Spleen (tissue), 11 donors: Measurements from ENCODE around the gene CROCC. TPM values are rescaled to one million over a fixed set of nuclear protein-coding genes. Genes with fewer than 3 reads are reported as not detected.

Experiments used
- DNase-seq: peaks from one replicate; pipeline ENCODE4 v3.0.0-alpha.2; 2020
- H3K27ac ChIP-seq, 8 donors: fragments of 200-600 bp; sonication (generic) in 7 of 8; 1 replicate in 4 of 8; 2 replicates in 4 of 8; pipeline versions ENCODE4 v1.5.0 to v1.8.0; 2016 to 2021; ENCODE audit warnings: inconsistent platforms in 4 of 8, mild to moderate bottlenecking in 4 of 8, moderate library complexity in 1 of 8
- H3K27me3 ChIP-seq, 7 donors: fragments of 200-600 bp; sonication (generic) in 6 of 7; replicated peaks in 1 of 7; 1 replicate in 4 of 7; 2 replicates in 3 of 7; pipeline versions ENCODE4 v1.5.0 to v1.8.0; 2016 to 2021; ENCODE audit warnings: inconsistent platforms in 3 of 7, mild to moderate bottlenecking in 1 of 7
- H3K36me3 ChIP-seq, 6 donors: fragments of 200-600 bp; sonication (generic) in 5 of 6; 1 replicate in 4 of 6; 2 replicates in 2 of 6; pipeline versions ENCODE4 v1.5.0 to v1.8.0; 2016 to 2021; ENCODE audit warnings: inconsistent platforms in 2 of 6
- H3K4me1 ChIP-seq, 6 donors: fragments of 200-600 bp; sonication (generic) in 5 of 6; 1 replicate in 3 of 6; 2 replicates in 3 of 6; pipeline versions ENCODE4 v1.5.0 to v1.8.0; 2016 to 2021; ENCODE audit warnings: inconsistent platforms in 3 of 6
- H3K4me3 ChIP-seq, 8 donors: fragments of 200-600 bp; sonication (generic) in 7 of 8; 1 replicate in 4 of 8; 2 replicates in 4 of 8; pipeline versions ENCODE4 v1.5.0 to v1.8.0; 2016 to 2021; ENCODE audit warnings: inconsistent platforms in 4 of 8, mild to moderate bottlenecking in 4 of 8, moderate library complexity in 2 of 8
- H3K9me3 ChIP-seq, 8 donors: fragments of 200-600 bp; sonication (generic) in 7 of 8; 1 replicate in 4 of 8; 2 replicates in 4 of 8; pipeline versions ENCODE4 v1.5.0 to v1.8.0; 2016 to 2021; ENCODE audit warnings: inconsistent platforms in 4 of 8
- CTCF ChIP-seq, 11 experiments: fragments of 200-600 bp in 7 of 11; fragments of 450-650 bp in 4 of 11; sonication (generic) in 4 of 11; IDR thresholded peaks in 8 of 11; conservative IDR thresholded peaks in 3 of 11; 1 replicate in 7 of 11; 2 replicates in 4 of 11; pipeline versions ENCODE4 v1.4.0 to v1.8.0; 2016 to 2021; ENCODE audit warnings: antibody characterized with exemption in 11 of 11, inconsistent platforms in 4 of 11, mild to moderate bottlenecking in 1 of 11
- POLR2A ChIP-seq, 3 donors: fragments of 450-650 bp; IDR thresholded peaks; one replicate each; pipeline ENCODE4 v1.5.1; 2017; ENCODE audit warnings: antibody characterized with exemption in 3 of 3, mild to moderate bottlenecking in 1 of 3
- POLR2AphosphoS5 ChIP-seq, 3 donors: sonication (generic); formaldehyde crosslinking; IDR thresholded peaks; one replicate each; pipeline ENCODE4 v1.5.1; 2017; ENCODE audit warnings: antibody characterized with exemption in 3 of 3
- WGBS, 5 donors: extraction: QIAGEN DNeasy Blood & Tissue Kit in 3 of 5; methylation state at CpG; one replicate each; pipeline versions ENCODE4 v1.1.5 to v1.1.7; 2013 to 2018; 5-methylcytosine and 5-hydroxymethylcytosine counted together
- intact Hi-C: fragments of 100-400 bp; cut with DNase I; formaldehyde crosslinking; loops from one replicate; pipeline ENCODE4 v1.15.0; 2023; ENCODE audit warnings: low total_unique reads
- polyA plus RNA-seq, 3 donors: library from polyadenylated mRNA; stranded (reverse); fragments of 200-250 nt; gene quantifications; one replicate each; pipeline ENCODE4 v1.2.1, GENCODE V29; 2013
- total RNA-seq, 7 donors: library from RNA; depleted of rRNA in 3 of 7; stranded (reverse); fragments of >200 nt in 3 of 7; fragmentation: NEBNext Ultra II Directional in 4 of 7; extraction: Animal tissue kit (Norgen Biotek cat#: 25700) in 4 of 7; gene quantifications; one replicate each; pipeline versions ENCODE4 v1.1.0 to v1.2.1, GENCODE V29; 2016 to 2021
- donor health status: healthy with polysubstance abuse.
- donor health status: DM: no; HTN: no; CAD: no; lungs with moderate emphysema.
- donor health status: DM: no; HTN: no; CAD: no.
- donor health status: Bipolar disorder and iron deficiency.
- donor health status: healthy.
- donor health status: DM: no; HTN: no; CAD: no.
- donor health status: DM: yes; HTN: yes; CAD: no.

Gene CROCC
- total and polyA plus RNA-seq, 10 donors: 14.5 to 55.4 (median 30.7) TPM

GRCh38 chr1:16971341-16972188 is 49.8 kb downstream of the CROCC start:
- H3K27ac ChIP-seq: no peak overlapping the region

GRCh38 chr1:16972189-16972895 is 50.6 kb downstream of the CROCC start:
- Histone ChIP-seq H3K27ac (no peak overlapping the region), H3K4me1 (no peaks in the 10 kb centered on the region), H3K36me3 (peaks cover 0 to 42% (median 11%) of the 10 kb centered on the region in 6 donors), H3K9me3 (no peaks in the 10 kb centered on the region), H3K27me3 (no peaks in the 10 kb centered on the region), H3K4me3 (no peak overlapping the region)
- no peak for DNase-seq
- 80 to 85% (median 84%) methylated on average over 11 of the region's 11 CpGs for WGBS, 5 donors
- intact Hi-C loops: no loop called here
- no peak for TF ChIP-seq POLR2A (IDR thresholded peaks at IDR 0.05)
- TF ChIP-seq POLR2AphosphoS5 (IDR thresholded peaks at IDR 0.05): no peak
- TF ChIP-seq CTCF (IDR thresholded peaks at IDR 0.05 in 8 of 11, conservative IDR thresholded peaks at IDR 0.05 in 3 of 11): no peak

More at GRCh38 chr1:16971341-16972188, 49.8 kb downstream of the CROCC start:
- DNase-seq: no peak
- intact Hi-C loops: no loop called here
- no peak overlapping the region for H3K4me3 ChIP-seq
- TF ChIP-seq POLR2A (IDR thresholded peaks at IDR 0.05): no peak
- no peak for TF ChIP-seq POLR2AphosphoS5 (IDR thresholded peaks at IDR 0.05)
- no peak for TF ChIP-seq CTCF (IDR thresholded peaks at IDR 0.05 in 8 of 11, conservative IDR thresholded peaks at IDR 0.05 in 3 of 11)
- no peaks in the 10 kb centered on the region for H3K27me3 ChIP-seq
- no peaks in the 10 kb centered on the region for H3K9me3 ChIP-seq
- peaks cover 0 to 50% (median 12%) of the 10 kb centered on the region in 6 donors for H3K36me3 ChIP-seq
- 84 to 88% (median 87%) methylated on average over 22 to 28 of the region's 28 CpGs for WGBS, 5 donors
- no peaks in the 10 kb centered on the region for H3K4me1 ChIP-seq

GRCh38 chr1:16973215-16973614 is 51.5 kb downstream of the CROCC start:
- Histone ChIP-seq H3K27ac (no peak overlapping the region), H3K36me3 (peaks cover 0 to 33% (median 8%) of the 10 kb centered on the region in 6 donors), H3K9me3 (no peaks in the 10 kb centered on the region), H3K4me1 (no peaks in the 10 kb centered on the region), H3K4me3 (no peak overlapping the region), H3K27me3 (no peaks in the 10 kb centered on the region)
- intact Hi-C loops: no loop called here
- no peak for DNase-seq
- 71 to 92% (median 87%) methylated on average over 6 to 9 of the region's 9 CpGs for WGBS, 5 donors
- TF ChIP-seq POLR2A (IDR thresholded peaks at IDR 0.05) (no peak), POLR2AphosphoS5 (IDR thresholded peaks at IDR 0.05) (no peak), CTCF (IDR thresholded peaks at IDR 0.05 in 8 of 11, conservative IDR thresholded peaks at IDR 0.05 in 3 of 11) (no peak)

GRCh38 chr1:16975211-16975610 is 53.5 kb downstream of the CROCC start:
- Histone ChIP-seq H3K27me3 (peaks cover 0 to 17% (median 8%) of the 10 kb centered on the region in 7 donors), H3K27ac (no peak overlapping the region), H3K9me3 (no peaks in the 10 kb centered on the region), H3K4me3 (no peak overlapping the region), H3K36me3 (peaks cover 0 to 15% (median 5%) of the 10 kb centered on the region in 6 donors), H3K4me1 (peaks cover 0 to 10% (median 7%) of the 10 kb centered on the region in 6 donors)
- intact Hi-C loops: no loop called here
- 82 to 95% (median 91%) methylated on average over 10 to 14 of the region's 14 CpGs for WGBS, 5 donors
- DNase-seq: no peak
- no peak for TF ChIP-seq POLR2AphosphoS5 (IDR thresholded peaks at IDR 0.05)
- TF ChIP-seq POLR2A (IDR thresholded peaks at IDR 0.05): no peak
- no peak for TF ChIP-seq CTCF (IDR thresholded peaks at IDR 0.05 in 8 of 11, conservative IDR thresholded peaks at IDR 0.05 in 3 of 11)
